Measurements from ENCODE around the gene RDH16.
A peak's percentile ranks its signal among the peaks of the same experiment; 100 is the strongest.

Gene RDH16, protein sequence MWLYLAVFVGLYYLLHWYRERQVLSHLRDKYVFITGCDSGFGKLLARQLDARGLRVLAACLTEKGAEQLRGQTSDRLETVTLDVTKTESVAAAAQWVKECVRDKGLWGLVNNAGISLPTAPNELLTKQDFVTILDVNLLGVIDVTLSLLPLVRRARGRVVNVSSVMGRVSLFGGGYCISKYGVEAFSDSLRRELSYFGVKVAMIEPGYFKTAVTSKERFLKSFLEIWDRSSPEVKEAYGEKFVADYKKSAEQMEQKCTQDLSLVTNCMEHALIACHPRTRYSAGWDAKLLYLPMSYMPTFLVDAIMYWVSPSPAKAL

DNA sequence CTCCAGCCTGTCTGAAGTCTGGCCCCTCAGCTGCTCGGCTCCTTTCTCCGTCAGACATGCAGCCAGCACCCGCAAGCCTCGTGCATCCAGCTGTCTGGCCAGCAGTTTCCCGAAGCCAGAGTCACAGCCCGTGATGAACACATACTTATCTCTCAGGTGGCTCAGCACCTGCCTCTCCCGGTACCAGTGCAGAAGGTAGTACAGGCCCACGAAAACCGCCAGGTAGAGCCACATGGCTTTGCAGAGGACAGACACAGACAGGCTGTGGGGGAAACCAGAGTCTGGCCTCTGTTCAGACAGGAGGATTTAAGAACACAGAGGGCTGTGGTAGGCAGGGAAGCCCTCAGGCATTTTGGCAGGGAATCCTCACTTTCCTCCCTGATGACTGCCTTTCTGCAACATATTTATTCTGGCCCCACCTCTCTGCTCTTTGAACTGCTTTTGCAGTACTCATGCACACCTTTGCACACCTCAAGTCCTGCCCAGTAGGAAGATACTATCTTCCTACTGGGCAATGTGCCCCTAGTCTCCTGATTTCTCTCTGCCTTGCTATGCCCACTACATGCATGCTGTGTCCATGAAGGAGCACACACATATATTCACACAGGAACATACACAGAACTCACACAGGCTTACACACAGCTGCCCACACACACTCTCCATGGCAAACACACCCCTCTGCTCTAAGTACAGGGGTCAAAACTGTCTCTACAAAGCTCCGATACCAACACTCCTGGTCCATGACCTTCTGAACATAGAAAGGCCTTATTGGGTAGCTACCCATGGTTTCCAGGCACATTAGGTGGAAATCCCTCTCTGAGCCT is at the start of gene RDH16:
Gene RDH16 (minus strand): TSS at position 380 of the 824 bp plus-strand sequence. CDS start 146 bp downstream, at position 234.
- H3K4me3 ChIP-seq (ENCODE audit: low read depth, low read length): no peak within 1 kb of the TSS
- TF ChIP-seq, protein P1, sequence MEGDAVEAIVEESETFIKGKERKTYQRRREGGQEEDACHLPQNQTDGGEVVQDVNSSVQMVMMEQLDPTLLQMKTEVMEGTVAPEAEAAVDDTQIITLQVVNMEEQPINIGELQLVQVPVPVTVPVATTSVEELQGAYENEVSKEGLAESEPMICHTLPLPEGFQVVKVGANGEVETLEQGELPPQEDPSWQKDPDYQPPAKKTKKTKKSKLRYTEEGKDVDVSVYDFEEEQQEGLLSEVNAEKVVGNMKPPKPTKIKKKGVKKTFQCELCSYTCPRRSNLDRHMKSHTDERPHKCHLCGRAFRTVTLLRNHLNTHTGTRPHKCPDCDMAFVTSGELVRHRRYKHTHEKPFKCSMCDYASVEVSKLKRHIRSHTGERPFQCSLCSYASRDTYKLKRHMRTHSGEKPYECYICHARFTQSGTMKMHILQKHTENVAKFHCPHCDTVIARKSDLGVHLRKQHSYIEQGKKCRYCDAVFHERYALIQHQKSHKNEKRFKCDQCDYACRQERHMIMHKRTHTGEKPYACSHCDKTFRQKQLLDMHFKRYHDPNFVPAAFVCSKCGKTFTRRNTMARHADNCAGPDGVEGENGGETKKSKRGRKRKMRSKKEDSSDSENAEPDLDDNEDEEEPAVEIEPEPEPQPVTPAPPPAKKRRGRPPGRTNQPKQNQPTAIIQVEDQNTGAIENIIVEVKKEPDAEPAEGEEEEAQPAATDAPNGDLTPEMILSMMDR (IDR thresholded peaks at IDR 0.05; ENCODE audit: low read depth, low read length): no peak
- DNase-seq (ENCODE audit: low read depth, low spot score): no peak
- in situ Hi-C loops (cut with HindIII; ENCODE audit: low sequenced_read_pairs): no loop called here

DNA sequence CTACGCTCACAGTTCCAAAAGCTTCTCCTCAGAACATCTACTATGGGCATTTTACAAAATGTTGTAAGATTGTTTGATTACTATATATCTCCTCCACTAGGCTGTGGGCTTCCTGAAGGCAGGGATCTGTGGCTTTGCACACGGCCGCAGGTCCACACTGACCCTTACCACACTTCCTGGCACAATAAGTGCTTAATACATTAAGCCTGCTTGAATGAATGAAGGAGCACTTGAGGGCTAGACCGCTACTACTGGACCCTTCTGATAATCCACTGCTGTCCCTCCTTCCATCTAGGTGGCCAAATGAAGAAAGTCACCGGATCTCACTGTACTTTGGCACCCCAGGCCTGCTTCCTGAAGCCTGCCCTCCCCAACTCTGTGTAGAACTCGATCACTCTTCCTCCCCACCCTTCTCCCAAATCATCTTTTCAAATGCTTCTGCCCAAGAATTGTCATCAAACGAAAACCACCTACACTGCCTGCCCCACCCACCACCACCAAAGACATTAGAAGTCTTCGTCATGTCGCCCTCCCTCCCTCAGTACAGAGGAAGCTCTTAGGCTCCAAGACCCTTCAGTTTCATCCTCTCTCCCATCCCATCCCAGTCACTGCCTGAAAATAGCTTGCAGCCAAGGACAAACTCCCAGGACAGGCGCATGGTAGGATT is 49.5 kb upstream of the RDH16 start:
- TF ChIP-seq, protein P1 (IDR thresholded peaks at IDR 0.05; ENCODE audit: low read depth, low read length): no peak
- DNase-seq (ENCODE audit: low read depth, low spot score): no peak
- in situ Hi-C loops (cut with HindIII; ENCODE audit: low sequenced_read_pairs): no loop called here
- H3K4me3 ChIP-seq (ENCODE audit: low read depth, low read length): peak overlapping the region; percentile 35

DNA sequence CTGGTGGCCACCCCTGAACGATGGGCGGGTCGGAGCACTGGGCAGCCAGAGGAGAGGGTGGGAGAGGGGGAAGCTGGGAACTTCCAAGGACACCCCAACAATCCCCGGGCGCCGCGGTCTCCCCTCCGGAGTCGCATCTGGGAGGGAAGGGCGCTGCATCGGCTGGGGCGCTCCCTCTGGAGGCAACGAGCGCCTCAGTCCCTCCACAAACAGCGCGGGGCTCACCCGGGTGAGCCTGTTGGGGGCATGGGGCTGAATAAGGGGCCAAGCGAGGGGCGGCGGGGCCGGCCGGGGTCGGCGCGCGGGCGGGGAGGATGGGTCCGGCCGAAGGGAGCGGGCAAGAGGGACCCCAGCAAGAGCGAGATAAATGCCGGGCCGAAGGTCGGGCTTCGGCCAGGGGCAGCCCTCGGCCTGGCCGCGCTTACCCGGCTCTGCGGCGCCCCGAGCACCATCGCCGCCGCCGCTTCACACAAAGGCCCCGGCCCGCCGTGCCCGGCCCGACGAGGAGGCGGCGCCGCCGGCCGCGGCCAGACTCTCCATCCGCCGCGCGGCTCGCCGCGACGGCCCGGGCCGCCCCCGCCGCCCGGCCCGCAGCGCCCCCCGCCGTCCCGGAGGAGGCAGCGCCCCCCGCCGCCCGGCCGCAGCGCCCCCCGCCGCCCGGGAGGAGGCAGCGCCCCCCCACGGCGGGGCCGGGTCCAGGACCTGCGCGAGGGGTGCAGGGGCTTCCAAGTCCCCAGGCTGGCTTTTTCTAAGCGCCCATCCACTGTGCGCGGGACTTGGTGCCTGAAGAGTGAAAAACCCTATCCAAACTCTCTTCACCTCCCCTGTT is 48.8 kb upstream of the RDH16 start, which contains the start of gene ZBTB39:
Gene ZBTB39 (minus strand): TSS at position 567 of the 829 bp plus-strand sequence. CDS start 1,629 bp downstream, outside the sequence.
- TF ChIP-seq, protein P1 (IDR thresholded peaks at IDR 0.05; ENCODE audit: low read depth, low read length): peak; percentile 48
- DNase-seq (ENCODE audit: low read depth, low spot score): peak; percentile 26
- in situ Hi-C loops (cut with HindIII; ENCODE audit: low sequenced_read_pairs): no loop called here
- peak within 1 kb of the TSS; percentile 84 for H3K4me3 ChIP-seq (ENCODE audit: low read depth, low read length)

DNA sequence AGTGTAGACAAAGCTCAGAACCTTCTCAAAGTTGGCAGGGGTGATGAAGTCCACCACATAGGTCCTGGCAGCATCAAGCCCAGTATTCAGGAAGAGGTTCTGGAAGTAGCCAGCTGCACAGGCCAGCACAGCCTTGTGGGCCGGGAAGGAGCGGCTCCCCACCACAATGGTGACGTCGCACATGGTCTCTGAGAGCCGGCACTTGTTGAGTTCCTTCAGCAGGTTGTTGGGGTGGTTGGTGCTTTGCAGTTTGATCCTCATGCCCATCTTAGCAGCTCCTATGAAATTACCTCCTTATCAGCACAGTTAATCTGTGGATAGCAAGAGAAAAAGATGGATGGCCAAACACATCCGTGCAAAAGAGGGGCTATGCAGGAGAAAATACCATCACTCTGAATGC is 47.2 kb upstream of the RDH16 start:
- TF ChIP-seq, protein P1 (IDR thresholded peaks at IDR 0.05; ENCODE audit: low read depth, low read length): no peak
- H3K4me3 ChIP-seq (ENCODE audit: low read depth, low read length): no peak overlapping the region
- DNase-seq (ENCODE audit: low read depth, low spot score): no peak
- in situ Hi-C loops (cut with HindIII; ENCODE audit: low sequenced_read_pairs): no loop called here

DNA sequence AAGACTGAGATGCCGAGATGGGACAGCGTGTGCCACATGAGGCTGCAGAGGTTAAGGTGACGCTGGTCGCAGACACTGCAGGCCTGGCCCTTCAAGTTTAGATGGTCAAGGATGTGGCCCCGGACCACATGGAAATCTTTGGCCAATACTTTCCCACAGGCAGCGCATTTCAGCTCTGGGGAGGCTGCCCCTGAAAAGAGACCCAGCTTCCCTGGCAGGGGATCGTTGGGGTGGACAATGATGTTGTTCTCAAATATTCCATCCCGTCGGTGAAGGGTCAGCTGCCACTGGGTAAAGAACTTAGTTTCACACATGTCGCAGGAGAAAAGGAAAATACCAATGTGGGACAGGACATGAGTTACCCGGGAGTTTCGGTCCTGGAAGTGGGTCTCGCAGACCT is 46.0 kb upstream of the RDH16 start:
- in situ Hi-C loops (cut with HindIII; ENCODE audit: low sequenced_read_pairs): no loop called here
- TF ChIP-seq, protein P1 (IDR thresholded peaks at IDR 0.05; ENCODE audit: low read depth, low read length): no peak
- no peak overlapping the region for H3K4me3 ChIP-seq (ENCODE audit: low read depth, low read length)
- DNase-seq (ENCODE audit: low read depth, low spot score): no peak
